Calu3 (cell line): ENCODE results near the gene MTREX. TPM values are rescaled to one million over a fixed set of nuclear protein-coding genes. Genes with fewer than 3 reads are reported as not detected.

Source experiments
- BruUV-seq: library from RNA; stranded (reverse); fragments of 400-500 nt; replicated peaks from 2 replicates; lab custom pipeline; 2021; lab: Mats Ljungman, UMichigan
- CTCF ChIA-PET: fragments of 300-600 bp; sonication (Branson Sonifier 250); formaldehyde crosslinking; loops from one replicate; lab custom pipeline; 2022; ENCODE audit warnings: antibody characterized with exemption; lab: Charles Lee
- DNase-seq: peaks from one replicate; pipeline ENCODE4 v3.0.0; 2022
- H3K27ac Mint-ChIP-seq: one replicate; pipeline ENCODE4 v1.8.0; 2022; ENCODE audit warnings: mixed read lengths; ENCODE audit not compliant: unreplicated experiment
- H3K27me3 Mint-ChIP-seq: one replicate; pipeline ENCODE4 v1.8.0; 2022; ENCODE audit warnings: mixed read lengths; ENCODE audit not compliant: unreplicated experiment
- H3K36me3 Mint-ChIP-seq: one replicate; pipeline ENCODE4 v1.8.0; 2022; ENCODE audit warnings: mild to moderate bottlenecking, moderate library complexity, mixed read lengths; ENCODE audit not compliant: insufficient read depth, unreplicated experiment
- H3K4me1 Mint-ChIP-seq: one replicate; pipeline ENCODE4 v1.8.0; 2022; ENCODE audit warnings: mild to moderate bottlenecking, low read depth, mixed read lengths; ENCODE audit not compliant: unreplicated experiment
- H3K4me3 Mint-ChIP-seq: one replicate; pipeline ENCODE4 v1.8.0; 2022; ENCODE audit warnings: mild to moderate bottlenecking, low read depth, moderate library complexity, mixed read lengths; ENCODE audit not compliant: unreplicated experiment
- H3K9me3 Mint-ChIP-seq: one replicate; pipeline ENCODE4 v1.8.0; 2022; ENCODE audit warnings: low read depth, mixed read lengths; ENCODE audit not compliant: unreplicated experiment
- intact Hi-C: fragments of 100-400 bp; cut with micrococcal nuclease; formaldehyde crosslinking; loops from one replicate; pipeline ENCODE4 v1.10.0; 2022; ENCODE audit not compliant: unreplicated experiment
- total RNA-seq: library from RNA; stranded (reverse); gene quantifications from 2 replicates; pipeline ENCODE4 v1.2.3, GENCODE V29; 2022
- TF ChIP-seq, protein P1 (sequence below): fragments of 200-600 bp; IDR thresholded peaks from one replicate; pipeline ENCODE4 v1.8.0; 2022; ENCODE audit warnings: antibody characterized with exemption; ENCODE audit not compliant: unreplicated experiment

The MTREX gene
- total RNA-seq, 1 experiment from 2014 or later, result 73.9 TPM

DNA sequence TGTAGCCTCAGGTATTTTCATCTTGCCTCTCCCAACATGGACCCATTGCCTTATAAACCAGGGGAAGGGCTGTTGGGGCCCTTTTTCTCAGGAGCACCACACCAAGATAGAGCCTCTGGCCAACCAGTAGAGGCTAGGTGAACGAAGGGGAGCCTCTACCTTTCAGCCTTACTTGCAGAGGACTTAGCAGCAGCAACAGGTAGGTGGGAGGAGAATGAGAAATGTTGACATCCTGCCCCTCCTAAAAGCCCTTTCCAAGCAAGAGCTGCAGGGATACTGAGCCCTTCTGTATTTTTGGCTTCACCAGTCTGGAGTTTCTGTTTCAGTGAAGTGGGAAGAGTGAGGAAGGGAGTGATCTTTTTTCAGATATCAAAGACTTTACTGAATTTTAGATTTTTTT lies 77.4 kb downstream of the MTREX start:
- no TSS peak for BruUV-seq
- CTCF ChIA-PET, result no interaction called here
- no peak overlapping the region for H3K27ac Mint-ChIP-seq
- H3K4me3 Mint-ChIP-seq, result no peak overlapping the region
- peaks cover 3% of the 10 kb centered on the region for H3K9me3 Mint-ChIP-seq
- H3K36me3 Mint-ChIP-seq, result peaks cover 18% of the 10 kb centered on the region
- TF ChIP-seq, protein P1, sequence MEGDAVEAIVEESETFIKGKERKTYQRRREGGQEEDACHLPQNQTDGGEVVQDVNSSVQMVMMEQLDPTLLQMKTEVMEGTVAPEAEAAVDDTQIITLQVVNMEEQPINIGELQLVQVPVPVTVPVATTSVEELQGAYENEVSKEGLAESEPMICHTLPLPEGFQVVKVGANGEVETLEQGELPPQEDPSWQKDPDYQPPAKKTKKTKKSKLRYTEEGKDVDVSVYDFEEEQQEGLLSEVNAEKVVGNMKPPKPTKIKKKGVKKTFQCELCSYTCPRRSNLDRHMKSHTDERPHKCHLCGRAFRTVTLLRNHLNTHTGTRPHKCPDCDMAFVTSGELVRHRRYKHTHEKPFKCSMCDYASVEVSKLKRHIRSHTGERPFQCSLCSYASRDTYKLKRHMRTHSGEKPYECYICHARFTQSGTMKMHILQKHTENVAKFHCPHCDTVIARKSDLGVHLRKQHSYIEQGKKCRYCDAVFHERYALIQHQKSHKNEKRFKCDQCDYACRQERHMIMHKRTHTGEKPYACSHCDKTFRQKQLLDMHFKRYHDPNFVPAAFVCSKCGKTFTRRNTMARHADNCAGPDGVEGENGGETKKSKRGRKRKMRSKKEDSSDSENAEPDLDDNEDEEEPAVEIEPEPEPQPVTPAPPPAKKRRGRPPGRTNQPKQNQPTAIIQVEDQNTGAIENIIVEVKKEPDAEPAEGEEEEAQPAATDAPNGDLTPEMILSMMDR, result no peak
- H3K27me3 Mint-ChIP-seq, result no peaks in the 10 kb centered on the region
- intact Hi-C loops, result no loop called here
- DNase-seq, result no peak
- peaks cover 16% of the 10 kb centered on the region for H3K4me1 Mint-ChIP-seq

DNA sequence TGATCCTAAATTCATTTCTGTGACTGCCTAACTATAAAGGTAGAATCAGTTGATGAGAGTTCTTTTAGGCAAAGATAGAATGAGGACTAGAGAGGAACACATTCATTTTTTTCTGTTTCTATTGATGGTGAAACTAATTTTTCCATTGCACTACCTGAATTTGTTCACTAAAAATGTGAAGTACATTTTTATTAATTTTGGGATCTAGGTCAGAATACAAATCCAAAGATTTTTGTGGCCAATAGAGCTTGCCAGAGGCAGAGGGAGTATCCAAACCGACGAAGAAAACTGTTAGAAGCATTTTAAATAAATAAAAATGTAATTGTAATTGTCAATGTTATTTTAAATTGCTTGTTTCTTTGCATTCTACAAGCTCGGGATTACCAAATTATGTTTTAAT lies 78.1 kb downstream of the MTREX start:
- H3K27me3 Mint-ChIP-seq, result no peaks in the 10 kb centered on the region
- intact Hi-C loops, result no loop called here
- TF ChIP-seq, protein P1, result no peak
- H3K9me3 Mint-ChIP-seq, result peaks cover 3% of the 10 kb centered on the region
- H3K4me1 Mint-ChIP-seq, result peaks cover 22% of the 10 kb centered on the region
- DNase-seq, result no peak
- BruUV-seq, result no TSS peak
- H3K27ac Mint-ChIP-seq, result no peak overlapping the region
- H3K36me3 Mint-ChIP-seq, result peaks cover 22% of the 10 kb centered on the region
- no peak overlapping the region for H3K4me3 Mint-ChIP-seq
- CTCF ChIA-PET, result interaction anchor here (0.6 kb wide), 2 partner anchors 1822 to 1871 kb away, joined by 3 to 4 read pairs; no protein-coding TSS in a partner anchor

DNA sequence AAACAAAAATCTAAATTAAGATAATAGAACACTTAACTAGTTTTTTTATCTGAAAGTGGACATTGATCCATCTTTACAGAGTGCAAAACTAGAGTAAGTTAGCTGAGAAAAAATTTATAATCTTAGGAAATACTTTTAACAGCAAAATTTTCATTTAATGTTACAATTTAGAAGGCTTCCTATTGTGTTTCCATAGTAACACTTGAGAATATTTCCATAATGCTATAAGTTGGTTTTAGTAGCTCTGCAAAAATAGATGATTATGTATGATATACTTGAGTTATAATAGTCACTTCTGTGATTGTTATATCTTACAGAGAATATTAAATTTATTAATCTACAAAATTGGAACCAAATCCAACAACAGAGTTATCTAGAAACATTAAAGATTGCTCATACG lies 78.6 kb downstream of the MTREX start:
- intact Hi-C loops, result no loop called here
- Mint-ChIP-seq H3K27ac (no peak overlapping the region), H3K9me3 (peaks cover 3% of the 10 kb centered on the region), H3K36me3 (peaks cover 22% of the 10 kb centered on the region), H3K4me1 (peaks cover 25% of the 10 kb centered on the region), H3K27me3 (no peaks in the 10 kb centered on the region), H3K4me3 (no peak overlapping the region)
- DNase-seq, result no peak
- TF ChIP-seq, protein P1, result no peak
- BruUV-seq, result no TSS peak
- CTCF ChIA-PET, result interaction anchor here (0.6 kb wide), 1 partner anchor 1822 kb away, joined by 4 read pairs; no protein-coding TSS in a partner anchor

DNA sequence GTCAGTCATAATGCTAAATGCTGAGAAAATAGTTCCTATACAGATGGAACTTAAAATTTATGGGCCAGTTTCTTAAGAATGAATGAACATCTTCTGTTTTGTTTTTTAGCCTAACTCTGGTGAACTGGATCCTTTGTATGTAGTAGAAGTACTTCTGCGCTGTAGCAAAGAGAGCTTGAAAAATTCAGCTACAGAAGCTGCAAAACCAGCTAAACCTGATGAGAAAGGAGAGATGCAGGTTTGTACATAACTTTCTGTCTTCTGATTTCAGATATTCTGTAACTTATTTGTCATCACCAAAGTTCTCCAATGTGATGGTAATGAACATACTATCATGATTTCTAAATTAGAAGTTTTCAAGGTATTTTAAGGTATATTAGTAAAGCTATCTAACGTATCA lies 80.1 kb downstream of the MTREX start:
- no peak overlapping the region for H3K4me3 Mint-ChIP-seq
- no peaks in the 10 kb centered on the region for H3K27me3 Mint-ChIP-seq
- peak overlapping the region; percentile 44 for H3K27ac Mint-ChIP-seq
- H3K36me3 Mint-ChIP-seq, result peaks cover 33% of the 10 kb centered on the region
- CTCF ChIA-PET, result interaction anchor here (0.8 kb wide), 1 partner anchor 14 kb away, joined by 3 read pairs; no protein-coding TSS in a partner anchor
- no TSS peak for BruUV-seq
- DNase-seq, result peak; percentile 22
- peaks cover 3% of the 10 kb centered on the region for H3K9me3 Mint-ChIP-seq
- intact Hi-C loops, result no loop called here
- TF ChIP-seq, protein P1, result no peak
- peaks cover 33% of the 10 kb centered on the region for H3K4me1 Mint-ChIP-seq
